GM12878 (cell line): ENCODE data around the gene MAPK9. TPM values are rescaled to one million over a fixed set of nuclear protein-coding genes. Genes with fewer than 3 reads are reported as not detected.

Experiments used
- ATAC-seq: fragments of 200-7000 bp; cut with Tn5 transposase; 3 replicates; pipeline ENCODE4 v1.9.1; 2020; ENCODE audit warnings: mild to moderate bottlenecking, moderate library complexity
- BruUV-seq: library from RNA; stranded (reverse); fragments of 400-500 nt; replicated peaks from 2 replicates; lab custom pipeline; 2021; lab: Mats Ljungman, UMichigan
- CTCF ChIA-PET: fragments of 300-600 bp; sonication (Branson Sonifier 250); formaldehyde crosslinking; extraction: SDS; loops from one replicate; lab custom pipeline; 2021; ENCODE audit warnings: inconsistent platforms; lab: Yijun Ruan, JAX
- POLR2A ChIA-PET: fragments of 350-600 bp; formaldehyde crosslinking; extraction: SDS; loops from one replicate; lab custom pipeline; 2021; ENCODE audit warnings: inconsistent platforms; lab: Charles Lee
- RAD21 ChIA-PET: fragments of 300-600 bp; sonication (Branson Sonifier 250); formaldehyde crosslinking; loops from one replicate; lab custom pipeline; 2023; ENCODE audit warnings: antibody characterized with exemption; ENCODE audit not compliant: unreplicated experiment; lab: Charles Lee
- SMC1A ChIA-PET: fragments of 300-600 bp; sonication (Branson Sonifier 250); formaldehyde crosslinking; loops from one replicate; lab custom pipeline; 2023; ENCODE audit not compliant: unreplicated experiment, uncharacterized antibody; lab: Charles Lee
- DNase-seq: peaks from one replicate; pipeline ENCODE4 v3.0.0-alpha.2; 2011; ENCODE audit warnings: low read depth, low spot score
- FAIRE-seq: peaks from 3 replicates; lab custom pipeline; 2011; peaks lifted over from hg19 to GRCh38; lab: Jason Lieb, UNC
- H2AFZ ChIP-seq: 2 replicates; pipeline ENCODE4 v1.6.0; 2011; ENCODE audit warnings: low read depth, low read length, control low read depth; ENCODE audit not compliant: control insufficient read depth
- H3K27ac ChIP-seq: 2 replicates; pipeline ENCODE4 v1.5.1; 2011; ENCODE audit warnings: control low read depth; ENCODE audit not compliant: control insufficient read depth, insufficient read depth
- H3K27me3 ChIP-seq, 2 experiments: replicated peaks in 1 of 2; 2 replicates each; pipeline versions ENCODE4 v1.6.0 to v1.6.1; 2011; ENCODE audit warnings: low read length in 1 of 2; ENCODE audit not compliant: control insufficient read depth in 2 of 2, insufficient read depth in 2 of 2
- H3K36me3 ChIP-seq, 2 experiments: 2 replicates each; pipeline ENCODE4 v1.5.1; 2011; ENCODE audit warnings: low read length in 1 of 2; ENCODE audit not compliant: control insufficient read depth in 2 of 2, insufficient read depth in 2 of 2
- H3K4me1 ChIP-seq: 2 replicates; pipeline ENCODE4 v1.6.1; 2011; ENCODE audit warnings: mild to moderate bottlenecking, low read length, moderate library complexity, mixed read lengths; ENCODE audit not compliant: control insufficient read depth, insufficient read depth
- H3K4me2 ChIP-seq: 2 replicates; pipeline ENCODE4 v1.6.0; 2011; ENCODE audit warnings: control low read depth; ENCODE audit not compliant: control insufficient read depth, insufficient read depth
- H3K4me3 ChIP-seq: fragments of 200-600 bp; sonication (generic); 2 replicates; pipeline ENCODE4 v1.5.1; 2016
- H3K79me2 ChIP-seq: 2 replicates; pipeline ENCODE4 v1.6.0; 2011; ENCODE audit warnings: low read length; ENCODE audit not compliant: control insufficient read depth, insufficient read depth
- H3K9ac ChIP-seq: 2 replicates; pipeline ENCODE4 v1.8.0; 2011; ENCODE audit warnings: low read length, control low read depth, mixed read lengths; ENCODE audit not compliant: control insufficient read depth, insufficient read depth
- H3K9me3 ChIP-seq: replicated peaks from 3 replicates; pipeline ENCODE4 v1.5.1; 2011; ENCODE audit warnings: mild to moderate bottlenecking, low read length; ENCODE audit not compliant: control insufficient read depth, insufficient read depth
- H4K20me1 ChIP-seq: 2 replicates; pipeline ENCODE4 v1.6.0; 2011; ENCODE audit not compliant: control insufficient read depth, insufficient read depth
- ASH2L ChIP-seq: fragments of 300-600, 200-600 bp; sonication (generic); IDR thresholded peaks from 2 replicates; pipeline ENCODE4 v1.6.1; 2017; ENCODE audit warnings: low read depth, mild to moderate bottlenecking, borderline replicate concordance
- E2F4 ChIP-seq: IDR thresholded peaks from 2 replicates; pipeline ENCODE4 v1.6.1; 2012; ENCODE audit warnings: low read depth, low read length, improper control_type of control experiment
- EGR1 ChIP-seq, 2 experiments: IDR thresholded peaks; 1 replicate in 1 of 2; 2 replicates in 1 of 2; pipeline ENCODE4 v1.6.1; 2011 to 2012; ENCODE audit warnings: low read depth in 2 of 2, low read length in 2 of 2, borderline replicate concordance in 1 of 2, mild to moderate bottlenecking in 1 of 2, moderate library complexity in 1 of 2
- GABPA ChIP-seq: IDR thresholded peaks from 2 replicates; pipeline ENCODE4 v1.6.1; 2014; ENCODE audit warnings: antibody characterized with exemption, low read depth, mild to moderate bottlenecking, inconsistent platforms
- MLLT1 ChIP-seq: fragments of 450-650 bp; IDR thresholded peaks from 2 replicates; pipeline ENCODE4 v1.6.1; 2016; ENCODE audit warnings: mild to moderate bottlenecking
- NFIC ChIP-seq: IDR thresholded peaks from 2 replicates; pipeline ENCODE4 v1.6.1; 2012; ENCODE audit warnings: low read depth, mild to moderate bottlenecking, inconsistent platforms, low read length, moderate library complexity
- PML ChIP-seq: IDR thresholded peaks from 2 replicates; pipeline ENCODE4 v1.6.1; 2012; ENCODE audit warnings: low read length, inconsistent platforms
- POLR2A ChIP-seq: IDR thresholded peaks from 2 replicates; pipeline ENCODE4 v1.6.1; 2011; ENCODE audit warnings: low read depth, mild to moderate bottlenecking, low read length
- SIN3A ChIP-seq: IDR thresholded peaks from 2 replicates; pipeline ENCODE4 v1.6.1; 2012; ENCODE audit warnings: low read depth, low read length, improper control_type of control experiment
- SMAD5 ChIP-seq: IDR thresholded peaks from 2 replicates; pipeline ENCODE4 v1.6.1; 2016; ENCODE audit warnings: antibody characterized with exemption, low read depth
- SPI1 ChIP-seq: IDR thresholded peaks from 2 replicates; pipeline ENCODE4 v1.6.1; 2011; ENCODE audit warnings: low read depth, mild to moderate bottlenecking, low read length, moderate library complexity, borderline replicate concordance; ENCODE audit not compliant: insufficient read depth
- SRF ChIP-seq, 2 experiments: IDR thresholded peaks; 2 replicates each; pipeline ENCODE4 v1.6.1; 2011; ENCODE audit warnings: low read depth in 2 of 2, low read length in 2 of 2, mild to moderate bottlenecking in 1 of 2, moderate library complexity in 1 of 2
- TCF7 ChIP-seq: IDR thresholded peaks from 2 replicates; pipeline ENCODE4 v1.6.1; 2014; ENCODE audit warnings: antibody characterized with exemption, borderline replicate concordance
- YY1 ChIP-seq: IDR thresholded peaks from 2 replicates; pipeline ENCODE4 v1.6.1; 2011; ENCODE audit warnings: low read depth, mild to moderate bottlenecking, low read length
- ZBTB33 ChIP-seq: fragments of 450-650 bp; IDR thresholded peaks from 2 replicates; pipeline ENCODE4 v1.6.1; 2017; ENCODE audit warnings: mild to moderate bottlenecking
- ZBTB4 ChIP-seq: fragments of 450-650 bp; formaldehyde crosslinking; IDR thresholded peaks from 2 replicates; pipeline ENCODE4 v1.4.0; 2022; ENCODE audit warnings: mild to moderate bottlenecking, moderate library complexity
- WGBS: methylation state at CpG from one replicate; pipeline ENCODE4 v1.1.6; 2016; ENCODE audit warnings: low lambda C conversion rate; ENCODE audit not compliant: insufficient replicate concordance, insufficient coverage; ENCODE audit errors: missing lambda C conversion rate; 5-methylcytosine and 5-hydroxymethylcytosine counted together
- in situ Hi-C: fragments of 300-500 bp; cut with MboI; formaldehyde crosslinking; loops from 9 replicates; pipeline ENCODE4 v1.14.3; 2018; ENCODE audit warnings: mixed read lengths
- intact Hi-C: fragments of 100-400 bp; cut with micrococcal nuclease; formaldehyde crosslinking; loops from one replicate; pipeline ENCODE4 v1.14.2; 2022; ENCODE audit not compliant: unreplicated experiment
- polyA plus RNA-seq, 11 experiments: library from polyadenylated mRNA; depleted of rRNA in 4 of 11; unstranded in 6 of 11; stranded (reverse) in 5 of 11; fragments of >200 nt; fragmentation: Nextera tagmentation in 4 of 11; fragmentation: Illumina TruSeq in 1 of 11; extraction: Ambion mirVana in 4 of 11; extraction: Trizol in 1 of 11; gene quantifications; 1 replicate in 1 of 11; 2 replicates in 10 of 11; pipeline versions ENCODE4 v1.2.1 to v1.2.3, GENCODE V29; 2011 to 2016; ENCODE audit warnings: inconsistent platforms in 2 of 11, missing spikeins in 2 of 11, low read depth in 1 of 11
- total RNA-seq, 4 experiments: library from RNA; depleted of rRNA in 3 of 4; stranded (reverse); fragments of >200 nt in 3 of 4; fragmentation: Illumina TruSeq in 1 of 4; extraction: Trizol in 1 of 4; gene quantifications; 2 replicates each; pipeline versions ENCODE4 v1.2.1 to v1.2.3, GENCODE V29; 2013 to 2021

MAPK9 gene
- total and polyA plus RNA-seq, 10 of the 15 experiments (the other 5 are each of a cell fraction or from before 2014, with no cell fraction given): 2.1 to 52.9 (median 21.7) TPM

GRCh38 chr5:180212363-180213255 lies 79.3 kb downstream of the MAPK9 start:
- H3K4me2 ChIP-seq: no peak overlapping the region
- ChIA-PET SMC1A (no interaction called here), POLR2A (no interaction called here), CTCF (no interaction called here), RAD21 (no interaction called here)
- DNase-seq (no peak), ATAC-seq (no peak), FAIRE-seq (no peak)
- H3K36me3 ChIP-seq: no peaks in the 10 kb centered on the region
- no peak overlapping the region for H3K27ac ChIP-seq
- WGBS: 13% methylated on average over 19 of the region's 19 CpGs
- no peaks in the 10 kb centered on the region for H3K79me2 ChIP-seq
- no peak for TF ChIP-seq TCF7
- no peak for TF ChIP-seq NFIC
- TF ChIP-seq POLR2A: no peak
- TF ChIP-seq GABPA: no peak
- no peak for TF ChIP-seq SIN3A
- no peak for TF ChIP-seq EGR1 (IDR thresholded peaks at IDR 0.05; ENCODE audit: borderline replicate concordance in 1 of 2, low read depth in 2 of 2, low read length in 2 of 2)
- no peak for TF ChIP-seq PML
- TF ChIP-seq E2F4: no peak
- no peak for TF ChIP-seq ASH2L
- no peak for TF ChIP-seq YY1
- TF ChIP-seq MLLT1: no peak
- TF ChIP-seq SMAD5: no peak
- no peak for TF ChIP-seq ZBTB4
- TF ChIP-seq SRF (IDR thresholded peaks at IDR 0.05; ENCODE audit: low read depth in 2 of 2, low read length in 2 of 2): no peak
- no peak for TF ChIP-seq SPI1
- TF ChIP-seq ZBTB33: no peak
- H3K4me3 ChIP-seq: no peak overlapping the region
- H2AFZ ChIP-seq: no peak overlapping the region
- no peaks in the 10 kb centered on the region for H4K20me1 ChIP-seq
- in situ Hi-C loops: no loop called here
- H3K9ac ChIP-seq: no peak overlapping the region
- H3K4me1 ChIP-seq: no peaks in the 10 kb centered on the region
- H3K27me3 ChIP-seq: peaks cover 0 to 5% of the 10 kb centered on the region in 2 experiments; a peak in 2 of 4 replicates
- no TSS peak for BruUV-seq
- intact Hi-C loops: no loop called here
- H3K9me3 ChIP-seq: no peaks in the 10 kb centered on the region; the same call in 2 of the 3 replicates
